Fibroblast of lung (primary cell): Measurements from ENCODE around the gene GNAI2. TPM values are rescaled to one million over a fixed set of nuclear protein-coding genes. Genes with fewer than 3 reads are reported as not detected.

ENCODE experiments used
- DNase-seq, 2 donors: peaks; one replicate each; pipeline versions ENCODE4 v3.0.0 to v3.0.0-alpha.2; 2010; ENCODE audit warnings: low read depth in 2 of 2
- H2AFZ ChIP-seq: 2 replicates; pipeline ENCODE4 v1.5.1; 2012; ENCODE audit warnings: low read length, control low read depth, inconsistent platforms
- H3K27ac ChIP-seq: 2 replicates; pipeline ENCODE4 v1.5.1; 2011; ENCODE audit warnings: low read length, control low read depth; ENCODE audit not compliant: insufficient read depth
- H3K27me3 ChIP-seq: 2 replicates; pipeline ENCODE4 v1.5.1; 2011; ENCODE audit warnings: mild to moderate bottlenecking, low read length; ENCODE audit not compliant: control insufficient read depth, insufficient read depth
- H3K36me3 ChIP-seq: 2 replicates; pipeline ENCODE4 v1.5.1; 2011; ENCODE audit warnings: low read length; ENCODE audit not compliant: control insufficient read depth, insufficient read depth
- H3K4me1 ChIP-seq: 2 replicates; pipeline ENCODE4 v1.5.1; 2011; ENCODE audit warnings: low read length; ENCODE audit not compliant: control insufficient read depth, insufficient read depth; ENCODE audit errors: extremely low read depth
- H3K4me2 ChIP-seq: 2 replicates; pipeline ENCODE4 v1.5.1; 2011; ENCODE audit warnings: low read length, control low read depth; ENCODE audit not compliant: insufficient read depth; ENCODE audit errors: extremely low read depth
- H3K4me3 ChIP-seq, 4 experiments: fragments of 200-600 bp in 1 of 4; sonication (generic) in 1 of 4; replicated peaks in 1 of 4; 2 replicates each; pipeline ENCODE4 v1.5.1; 2011 to 2016; ENCODE audit warnings: low read length in 4 of 4, low read depth in 3 of 4, mild to moderate bottlenecking in 3 of 4, control low read depth in 2 of 4, inconsistent platforms in 1 of 4, mixed read lengths in 1 of 4; ENCODE audit not compliant: insufficient read depth in 1 of 4; ENCODE audit errors: control extremely low read depth in 1 of 4
- H3K79me2 ChIP-seq: 2 replicates; pipeline ENCODE4 v1.5.1; 2012; ENCODE audit warnings: mild to moderate bottlenecking, low read length, inconsistent platforms; ENCODE audit not compliant: control insufficient read depth, insufficient read depth
- H3K9ac ChIP-seq: 2 replicates; pipeline ENCODE4 v1.5.1; 2011; ENCODE audit warnings: mild to moderate bottlenecking, low read length, control low read depth; ENCODE audit not compliant: insufficient read depth
- H3K9me3 ChIP-seq: 2 replicates; pipeline ENCODE4 v1.5.1; 2012; ENCODE audit warnings: low read depth, low read length; ENCODE audit not compliant: control insufficient read depth, insufficient read depth
- H4K20me1 ChIP-seq: 2 replicates; pipeline ENCODE4 v1.5.1; 2011; ENCODE audit warnings: low read length; ENCODE audit not compliant: control insufficient read depth, insufficient read depth; ENCODE audit errors: extremely low read depth
- EZH2 ChIP-seq: IDR thresholded peaks from 2 replicates; pipeline ENCODE4 v1.5.1; 2012; ENCODE audit warnings: low read length, control low read depth, mild to moderate bottlenecking; ENCODE audit errors: missing control alignments
- polyA plus RNA-seq, 2 donors: library from polyadenylated mRNA; depleted of rRNA in 1 of 2; stranded (reverse) in 1 of 2; unstranded in 1 of 2; fragments of >200 nt; gene quantifications; 2 replicates each; pipeline ENCODE4 v1.2.1, GENCODE V29; 2011 to 2012; ENCODE audit warnings: missing spikeins in 1 of 2
- total RNA-seq: library from RNA; depleted of rRNA; stranded (reverse); fragments of >200 nt; gene quantifications from 2 replicates; pipeline ENCODE4 v1.2.1, GENCODE V29; 2014
- TF ChIP-seq, protein P1 (sequence below), 2 donors: IDR thresholded peaks in 1 of 2; conservative IDR thresholded peaks in 1 of 2; 1 replicate in 1 of 2; 2 replicates in 1 of 2; pipeline ENCODE4 v1.5.1; 2011 to 2012; ENCODE audit warnings: low read length in 2 of 2, control low read depth in 1 of 2, inconsistent platforms in 1 of 2, low read depth in 1 of 2, mild to moderate bottlenecking in 1 of 2

Gene GNAI2
- total and polyA plus RNA-seq, 2 donors (not counting 1 experiment from before 2014, with no cell fraction given) = 238 to 704 TPM

- Histone ChIP-seq H3K9ac (no peak overlapping the region), H3K4me2 (no peak overlapping the region), H3K27me3 (peaks cover 16% of the 10 kb centered on the region), H3K9me3 (no peaks in the 10 kb centered on the region), H3K4me3 (no peak overlapping the region), H2AFZ (no peak overlapping the region), H3K4me1 (no peaks in the 10 kb centered on the region), H3K36me3 (no peaks in the 10 kb centered on the region), H3K27ac (no peak overlapping the region), H3K79me2 (no peaks in the 10 kb centered on the region), H4K20me1 (no peaks in the 10 kb centered on the region)
- peak; percentile 45 for TF ChIP-seq EZH2
- TF ChIP-seq, protein P1, sequence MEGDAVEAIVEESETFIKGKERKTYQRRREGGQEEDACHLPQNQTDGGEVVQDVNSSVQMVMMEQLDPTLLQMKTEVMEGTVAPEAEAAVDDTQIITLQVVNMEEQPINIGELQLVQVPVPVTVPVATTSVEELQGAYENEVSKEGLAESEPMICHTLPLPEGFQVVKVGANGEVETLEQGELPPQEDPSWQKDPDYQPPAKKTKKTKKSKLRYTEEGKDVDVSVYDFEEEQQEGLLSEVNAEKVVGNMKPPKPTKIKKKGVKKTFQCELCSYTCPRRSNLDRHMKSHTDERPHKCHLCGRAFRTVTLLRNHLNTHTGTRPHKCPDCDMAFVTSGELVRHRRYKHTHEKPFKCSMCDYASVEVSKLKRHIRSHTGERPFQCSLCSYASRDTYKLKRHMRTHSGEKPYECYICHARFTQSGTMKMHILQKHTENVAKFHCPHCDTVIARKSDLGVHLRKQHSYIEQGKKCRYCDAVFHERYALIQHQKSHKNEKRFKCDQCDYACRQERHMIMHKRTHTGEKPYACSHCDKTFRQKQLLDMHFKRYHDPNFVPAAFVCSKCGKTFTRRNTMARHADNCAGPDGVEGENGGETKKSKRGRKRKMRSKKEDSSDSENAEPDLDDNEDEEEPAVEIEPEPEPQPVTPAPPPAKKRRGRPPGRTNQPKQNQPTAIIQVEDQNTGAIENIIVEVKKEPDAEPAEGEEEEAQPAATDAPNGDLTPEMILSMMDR (conservative IDR thresholded peaks at IDR 0.05 in 1 of 2, IDR thresholded peaks at IDR 0.05 in 1 of 2; ENCODE audit: low read depth in 1 of 2, low read length in 2 of 2) = peak; percentile 93 to 97
- DNase-seq = peak; percentile 26 to 55
Observed at GRCh38 chr3:50192689-50193141, 43.3 kb upstream of the GNAI2 start.

- Histone ChIP-seq H3K9ac (no peak overlapping the region), H3K27ac (no peak overlapping the region), H4K20me1 (no peaks in the 10 kb centered on the region), H3K4me2 (no peak overlapping the region), H3K4me3 (no peak overlapping the region), H3K9me3 (no peaks in the 10 kb centered on the region), H3K79me2 (no peaks in the 10 kb centered on the region), H3K36me3 (no peaks in the 10 kb centered on the region), H3K4me1 (no peaks in the 10 kb centered on the region), H3K27me3 (peaks cover 16% of the 10 kb centered on the region), H2AFZ (no peak overlapping the region)
- TF ChIP-seq EZH2 = no peak
- TF ChIP-seq, protein P1 (conservative IDR thresholded peaks at IDR 0.05 in 1 of 2, IDR thresholded peaks at IDR 0.05 in 1 of 2; ENCODE audit: low read depth in 1 of 2, low read length in 2 of 2) = no peak
- no peak for DNase-seq
Observed at GRCh38 chr3:50193286-50193685, 42.7 kb upstream of the GNAI2 start.

DNA sequence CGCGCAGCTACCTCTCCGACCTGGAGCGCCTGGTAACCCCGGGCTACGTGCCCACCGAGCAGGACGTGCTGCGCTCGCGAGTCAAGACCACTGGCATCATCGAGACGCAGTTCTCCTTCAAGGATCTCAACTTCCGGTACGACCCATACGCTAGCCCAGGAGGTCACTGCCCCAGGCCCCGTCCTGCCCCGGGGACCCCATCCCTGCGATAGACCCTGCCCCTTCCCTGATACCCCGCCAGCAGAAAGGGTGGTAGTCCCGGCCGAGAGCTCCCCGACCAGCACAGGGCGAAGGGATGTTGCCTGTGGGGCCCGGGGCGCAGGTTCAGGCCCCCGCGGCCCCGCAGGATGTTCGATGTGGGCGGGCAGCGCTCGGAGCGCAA, 42.3 kb upstream of the GNAI2 start:
- Histone ChIP-seq H2AFZ (no peak overlapping the region), H4K20me1 (no peaks in the 10 kb centered on the region), H3K9me3 (no peaks in the 10 kb centered on the region), H3K27ac (no peak overlapping the region), H3K4me3 (no peak overlapping the region), H3K79me2 (no peaks in the 10 kb centered on the region), H3K4me1 (no peaks in the 10 kb centered on the region), H3K9ac (no peak overlapping the region), H3K4me2 (no peak overlapping the region), H3K27me3 (peaks cover 16% of the 10 kb centered on the region), H3K36me3 (no peaks in the 10 kb centered on the region)
- DNase-seq = no peak
- no peak for TF ChIP-seq EZH2
- TF ChIP-seq, protein P1 (conservative IDR thresholded peaks at IDR 0.05 in 1 of 2, IDR thresholded peaks at IDR 0.05 in 1 of 2; ENCODE audit: low read depth in 1 of 2, low read length in 2 of 2) = no peak
